ENCODE data around the gene ZC3H18.

ZC3H18 gene

GRCh38 chr16:88569985-88570690 lies at the start of gene ZC3H18:
ZC3H18 (plus strand) TSS chr16:88570403; CDS start chr16:88577124, 6,721 bp downstream.
- peak; percentile 59 for DNase-seq (ENCODE audit: low read depth, low spot score)

GRCh38 chr16:88521674-88522073 lies 48.5 kb upstream of the ZC3H18 start:
- no peak for DNase-seq (ENCODE audit: low read depth, low spot score)

DNA sequence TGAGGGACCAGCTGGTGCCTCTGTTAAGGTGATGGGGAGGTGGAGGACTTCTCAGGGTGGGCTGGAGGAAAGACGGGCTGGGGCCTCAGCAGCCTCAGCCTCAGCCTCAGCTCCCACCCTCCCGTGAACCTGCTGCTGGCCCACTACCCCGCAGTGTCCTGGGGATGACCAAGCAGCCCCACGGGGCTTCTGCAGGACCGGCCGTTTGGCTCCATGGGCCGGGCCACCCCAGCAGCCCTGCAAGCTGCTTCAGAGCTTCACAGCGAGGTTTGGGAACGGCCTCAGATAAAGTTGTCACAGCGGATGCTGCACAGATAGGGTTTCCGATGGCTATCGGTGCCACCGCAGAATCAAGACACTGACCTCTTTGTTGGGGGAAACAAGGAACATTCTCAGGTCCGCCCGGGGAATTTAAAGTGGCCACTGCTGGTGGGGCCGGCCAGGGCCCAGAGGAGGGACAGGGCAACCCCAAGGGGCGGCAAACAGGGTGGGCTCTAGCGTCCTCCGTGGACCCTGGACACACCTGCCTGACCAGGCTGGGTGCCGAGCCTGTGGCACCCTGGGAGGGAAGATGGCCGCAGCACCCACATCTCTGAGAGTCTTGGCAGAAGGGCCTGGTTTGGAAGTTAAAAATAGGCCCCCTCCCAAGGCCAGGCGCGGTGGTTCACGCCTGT lies 47.8 kb upstream of the ZC3H18 start:
- no peak for DNase-seq (ENCODE audit: low read depth, low spot score)

DNA sequence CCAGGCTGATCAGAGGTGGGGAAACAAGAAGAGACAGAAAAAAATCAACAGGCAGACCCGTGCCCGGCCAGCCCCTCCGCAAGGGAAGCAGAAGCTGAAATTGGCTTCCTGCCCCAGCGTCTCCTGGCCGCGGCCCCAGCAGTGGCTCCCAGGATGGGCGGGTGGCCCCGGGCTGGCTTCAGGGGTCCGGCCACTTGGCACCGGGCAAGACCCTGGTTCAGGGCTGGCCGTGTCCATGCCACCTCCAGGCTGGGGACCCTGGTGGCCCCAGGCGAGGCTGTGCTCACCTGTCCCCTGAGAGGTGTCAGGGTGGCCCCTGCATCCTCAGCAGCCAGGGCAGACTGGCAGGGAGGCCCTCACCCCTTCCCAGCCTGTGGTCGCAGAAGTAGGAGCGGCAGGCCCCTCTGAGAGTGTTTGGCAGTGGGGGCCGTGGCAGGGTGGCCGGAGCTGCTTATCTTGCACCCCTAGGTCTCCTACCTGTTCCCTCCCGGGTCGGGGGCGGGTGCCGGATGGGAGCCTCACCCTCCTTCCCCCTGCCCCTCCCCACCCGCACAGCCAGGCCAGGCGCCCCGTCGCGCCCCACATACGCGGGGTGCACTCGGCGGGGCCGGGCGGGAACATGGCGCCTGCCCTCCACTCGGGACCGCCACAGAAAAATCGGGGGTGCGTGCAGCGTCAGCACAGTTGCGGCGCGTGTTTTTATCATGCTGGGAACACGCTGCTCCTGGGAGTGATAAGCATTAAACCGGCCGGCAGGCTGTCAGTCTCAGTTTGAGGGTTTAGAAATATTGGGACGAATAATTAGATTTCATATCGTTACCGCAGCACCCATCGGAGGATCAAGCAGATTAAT lies 46.7 kb upstream of the ZC3H18 start:
- no peak for DNase-seq (ENCODE audit: low read depth, low spot score)

DNA sequence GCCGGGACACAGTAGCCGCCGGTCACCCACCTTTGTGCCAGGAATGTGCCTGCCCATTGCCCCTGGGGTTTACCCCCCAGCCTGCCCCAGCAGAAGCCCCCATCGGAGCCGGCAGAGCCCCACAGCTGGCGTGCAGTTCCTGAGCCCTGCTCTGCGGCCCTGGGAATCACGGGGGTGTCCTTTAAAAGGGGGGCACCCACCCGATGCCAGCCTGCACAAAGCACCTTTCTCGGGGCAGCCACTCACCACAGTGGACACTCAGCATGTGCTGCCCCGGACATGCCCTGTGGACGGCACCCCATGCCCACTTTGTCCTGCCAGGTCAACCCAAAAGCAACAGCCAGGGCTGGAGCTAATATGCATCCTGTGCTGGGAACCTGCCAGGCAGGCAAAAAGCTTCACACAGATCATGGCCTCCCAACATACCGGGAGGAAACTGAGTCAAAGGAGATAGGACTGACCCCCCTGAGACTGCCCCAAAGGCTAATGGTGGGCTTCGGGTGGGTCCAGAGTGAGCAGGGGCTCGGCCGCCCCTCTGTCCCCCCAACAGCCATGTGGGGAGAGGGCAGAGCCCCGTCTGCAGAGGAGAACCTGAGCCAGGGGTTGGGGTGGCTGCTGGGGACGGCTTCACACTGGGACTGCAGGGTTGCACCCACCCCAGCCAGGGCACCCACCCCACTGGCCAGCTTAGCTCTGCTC lies 45.8 kb upstream of the ZC3H18 start:
- DNase-seq (ENCODE audit: low read depth, low spot score) = no peak

DNA sequence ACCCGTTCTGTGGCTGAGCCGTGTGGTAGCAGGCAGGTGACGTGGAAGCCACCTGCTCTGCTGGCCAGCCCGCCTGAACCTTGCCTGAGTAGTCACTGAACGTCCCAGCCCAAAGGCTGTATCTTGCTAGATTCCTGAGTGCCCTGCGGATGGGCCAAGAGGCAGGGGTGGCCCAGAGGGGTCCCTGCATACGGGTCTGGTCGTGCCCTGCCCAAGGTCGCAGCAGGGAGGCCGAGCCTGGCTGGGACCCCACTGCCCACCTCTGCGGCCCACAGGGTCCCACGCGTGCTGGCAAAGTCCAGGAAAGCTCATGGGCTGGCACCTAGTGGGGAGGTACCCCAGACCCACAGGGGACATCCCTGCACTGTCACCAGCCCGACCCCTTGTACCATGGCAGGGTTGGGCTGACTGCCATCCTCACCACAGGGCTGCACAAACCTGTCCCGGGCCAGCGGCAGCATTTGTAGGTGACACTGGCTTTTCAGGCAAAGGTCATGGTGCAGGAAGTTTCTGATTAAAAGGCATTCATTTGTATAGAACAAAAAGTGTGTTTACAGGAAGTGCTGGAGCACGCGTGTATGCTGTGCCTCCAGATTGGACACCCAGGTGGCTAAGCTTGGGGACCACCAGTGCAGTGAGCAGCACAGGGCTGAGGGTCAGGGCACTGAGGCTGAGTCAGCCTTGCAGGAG lies 45.1 kb upstream of the ZC3H18 start:
- DNase-seq (ENCODE audit: low read depth, low spot score) = no peak

DNA sequence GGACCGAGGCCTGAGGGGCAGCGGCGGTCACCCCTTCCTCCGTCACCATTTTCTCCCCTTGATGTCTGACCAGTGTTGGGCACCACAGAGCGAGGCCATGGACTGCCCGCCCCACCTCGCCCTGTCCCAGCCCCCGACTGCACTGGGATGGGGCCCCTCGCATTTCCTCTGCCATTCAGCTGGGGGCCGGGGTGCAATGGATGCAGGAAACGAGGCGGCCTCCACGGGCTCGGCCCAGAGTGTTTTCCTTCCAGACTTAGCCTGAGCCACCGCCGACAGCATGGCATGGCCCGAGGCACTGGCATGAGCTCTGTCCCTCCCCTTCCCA lies 44.6 kb upstream of the ZC3H18 start:
- no peak for DNase-seq (ENCODE audit: low read depth, low spot score)

DNA sequence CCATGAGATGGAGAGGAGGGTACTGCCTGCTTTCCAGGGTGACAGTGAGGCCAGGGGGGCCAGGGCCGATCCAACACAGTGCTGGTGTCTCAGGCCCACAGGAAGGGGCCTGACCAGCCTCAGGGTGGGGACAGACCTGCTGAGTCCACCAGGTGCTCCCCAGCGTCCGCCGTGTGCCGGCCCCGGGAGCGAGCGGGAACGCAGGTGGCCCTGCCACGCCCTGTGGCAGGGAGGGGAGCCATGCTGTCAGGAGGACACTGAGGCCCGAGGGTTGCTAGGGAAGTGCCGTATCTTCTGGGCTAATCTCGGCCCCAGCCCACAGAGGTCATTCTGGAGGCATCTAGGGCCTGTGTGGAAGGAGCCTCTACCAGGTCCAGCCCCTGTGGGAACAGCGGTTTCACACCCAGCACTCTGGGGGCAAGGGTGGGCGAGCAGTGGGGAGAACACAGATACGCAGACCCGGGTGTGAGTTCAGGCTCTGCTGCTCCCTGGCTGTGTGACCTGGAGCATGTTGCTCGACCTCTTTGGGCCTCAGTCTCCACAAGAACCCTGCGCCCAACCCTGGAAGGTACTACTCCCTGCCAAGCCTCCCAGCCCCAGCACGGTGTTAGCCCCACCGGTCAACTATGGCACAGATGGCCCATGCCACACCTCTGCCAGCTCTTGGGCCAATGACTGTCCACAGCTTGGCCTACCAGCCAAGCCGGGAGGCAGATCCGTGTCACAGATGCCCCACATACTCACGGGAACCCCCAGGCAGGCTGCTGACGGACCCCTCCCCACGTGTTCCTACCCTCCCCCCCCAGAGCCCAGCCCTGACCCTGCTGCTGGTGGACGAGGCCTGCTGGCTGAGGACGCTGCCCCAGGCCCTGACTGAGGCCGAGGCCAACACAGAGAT lies 43.9 kb upstream of the ZC3H18 start:
- DNase-seq (ENCODE audit: low read depth, low spot score) = no peak

DNA sequence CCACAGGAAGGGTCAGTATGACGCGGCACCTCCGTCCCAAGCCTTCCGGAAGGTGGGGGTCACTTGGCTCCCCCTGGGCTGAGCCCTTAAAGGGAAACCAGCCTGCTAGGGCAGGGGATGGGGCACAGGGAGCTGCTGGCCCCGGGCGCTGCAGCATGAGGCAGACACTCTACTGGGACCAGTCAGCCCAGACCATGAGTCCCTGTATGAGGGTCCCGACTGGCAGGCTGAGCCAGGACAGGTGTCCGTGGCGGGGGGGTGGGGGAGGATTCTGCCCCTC lies 43.4 kb upstream of the ZC3H18 start:
- DNase-seq (ENCODE audit: low read depth, low spot score) = no peak

- DNase-seq (ENCODE audit: low read depth, low spot score) = no peak
Observed at GRCh38 chr16:88527186-88527936, 42.8 kb upstream of the ZC3H18 start.

- no peak for DNase-seq (ENCODE audit: low read depth, low spot score)
Observed at GRCh38 chr16:88527937-88528743, 42.1 kb upstream of the ZC3H18 start.

DNA sequence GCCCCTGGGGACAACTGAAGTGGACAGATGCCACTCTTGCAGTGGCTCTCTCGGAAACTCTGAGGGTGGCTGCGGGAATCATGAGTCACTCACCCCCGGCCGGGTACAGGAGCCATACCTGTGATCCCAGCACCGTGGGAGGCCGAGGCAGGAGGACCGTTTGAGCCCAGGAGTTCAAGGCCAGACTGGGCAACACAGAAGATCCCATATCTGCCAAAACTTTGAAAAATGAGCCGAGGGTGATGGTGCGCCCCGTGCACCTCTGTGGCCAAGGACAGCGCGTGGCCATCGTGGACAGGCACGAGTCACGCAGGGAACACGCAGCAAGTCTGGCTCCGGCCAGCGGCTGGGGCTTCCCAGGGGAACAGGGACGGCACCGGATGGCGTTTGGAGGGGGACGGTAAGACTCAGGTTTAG lies 41.3 kb upstream of the ZC3H18 start:
- no peak for DNase-seq (ENCODE audit: low read depth, low spot score)

- DNase-seq (ENCODE audit: low read depth, low spot score) = no peak
Observed at GRCh38 chr16:88529596-88529995, 40.6 kb upstream of the ZC3H18 start.

DNA sequence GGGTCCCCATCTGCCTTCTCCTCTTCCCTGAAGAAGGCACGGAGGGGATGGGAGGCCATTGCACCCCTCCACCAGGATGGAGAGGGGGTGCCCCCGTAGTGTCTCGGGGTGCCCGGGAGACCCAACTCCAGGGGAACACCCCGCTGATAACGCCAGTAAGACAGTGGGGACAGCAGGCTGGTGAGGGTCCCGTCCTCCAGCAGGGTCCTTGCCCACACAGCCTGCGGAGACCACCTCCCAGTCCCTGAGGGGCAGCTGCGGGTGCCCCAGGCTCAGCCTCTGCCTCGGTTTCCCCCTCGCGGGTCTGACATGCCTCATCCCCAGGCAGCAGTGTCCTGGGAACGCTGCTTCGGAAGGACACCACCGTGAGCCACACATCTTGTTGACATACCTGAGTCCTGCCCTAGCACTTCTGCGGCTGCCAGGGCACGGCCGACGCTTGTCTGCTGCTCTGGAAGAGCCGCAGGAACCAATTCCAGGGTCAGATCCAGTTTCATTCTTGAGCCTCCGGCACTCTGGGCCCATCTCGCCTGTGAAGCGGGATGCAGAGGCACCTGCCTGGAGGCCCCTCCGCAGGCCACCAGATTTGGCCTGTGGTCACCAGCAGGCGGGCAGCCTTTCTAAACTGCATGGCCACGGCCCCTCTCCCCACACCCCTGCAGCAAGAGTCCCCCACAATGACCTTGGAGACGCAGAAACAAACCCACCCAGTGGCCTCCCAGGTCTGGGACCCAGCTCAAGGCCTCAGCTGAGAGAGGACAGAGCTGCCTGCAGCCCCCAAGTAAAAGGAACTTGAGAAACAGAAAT lies 39.9 kb upstream of the ZC3H18 start:
- no peak for DNase-seq (ENCODE audit: low read depth, low spot score)

- no peak for DNase-seq (ENCODE audit: low read depth, low spot score)
Observed at GRCh38 chr16:88530858-88531203, 39.4 kb upstream of the ZC3H18 start.

- no peak for DNase-seq (ENCODE audit: low read depth, low spot score)
Observed at GRCh38 chr16:88531346-88531745, 38.9 kb upstream of the ZC3H18 start.

- no peak for DNase-seq (ENCODE audit: low read depth, low spot score)
Observed at GRCh38 chr16:88531931-88532433, 38.2 kb upstream of the ZC3H18 start.

All from iPS DF 19.7 (cell line).